HEK293 (cell line): Measurements from ENCODE around the gene LMOD1.

Experiments
- CTCF ChIP-seq: fragments of 450-650 bp; formaldehyde crosslinking; IDR thresholded peaks from 2 replicates; pipeline ENCODE4 v1.5.1; 2016; ENCODE audit warnings: missing biosample characterization, missing genetic modification characterization
- ZNF24 ChIP-seq: fragments of 450-650 bp; formaldehyde crosslinking; IDR thresholded peaks from 2 replicates; pipeline ENCODE4 v1.5.1; 2016; ENCODE audit warnings: missing biosample characterization, missing genetic modification characterization

DNA sequence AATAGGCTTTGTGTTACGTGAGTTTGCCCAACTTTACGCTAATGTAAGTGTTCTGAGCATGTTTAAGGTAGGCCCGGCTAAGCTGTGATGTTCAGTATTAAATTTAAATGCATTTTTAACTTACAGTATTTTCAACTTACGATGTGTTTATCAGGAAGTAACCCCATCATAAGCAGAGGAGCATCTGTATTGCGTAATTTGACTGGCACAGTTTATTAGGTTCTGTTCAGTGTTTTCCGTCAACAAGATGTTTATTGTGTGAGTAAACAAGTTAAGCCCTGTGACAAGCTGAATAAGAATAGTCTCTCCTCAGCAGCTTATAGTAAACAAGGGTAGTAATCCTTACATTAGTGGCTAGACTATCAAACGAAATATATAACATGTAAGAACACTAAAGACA, 84.9 kb downstream of the LMOD1 start:
- no peak for TF ChIP-seq ZNF24
- no peak for TF ChIP-seq CTCF
